ENCODE results near the gene CD207.
A peak's percentile ranks its signal among the peaks of the same experiment; 100 is the strongest.
"Not testable (repeated sequence)": the region's sequence is repeated elsewhere in the genome, so short reads cannot be mapped to it uniquely, and the experiment has no call there.

CD207 gene

DNA sequence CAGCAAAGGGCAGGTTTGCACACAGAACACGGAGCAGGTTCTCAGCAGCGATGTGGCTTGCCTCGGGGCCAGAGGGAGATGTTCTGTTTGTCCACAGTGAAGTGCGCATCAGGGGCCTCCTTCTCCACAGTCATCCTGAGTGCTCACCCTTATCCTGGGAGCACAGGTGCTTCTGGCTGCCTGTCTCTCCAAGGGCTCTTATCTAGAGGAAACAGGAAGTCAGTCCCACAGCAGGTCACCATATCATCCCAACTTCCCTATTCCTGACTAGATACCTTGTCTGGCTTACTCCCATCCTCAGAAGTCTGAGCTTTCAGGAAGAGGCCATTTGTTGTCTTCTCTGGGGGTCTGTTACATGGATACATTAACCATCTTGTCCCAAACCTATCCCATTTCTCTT, at the start of gene CD207:
Gene CD207 (minus strand): TSS at position 174 of the 400 bp plus-strand sequence. CDS start 40 bp downstream, at position 134.
- no peak for DNase-seq (ENCODE audit: low read depth in 3 of 3)

DNA sequence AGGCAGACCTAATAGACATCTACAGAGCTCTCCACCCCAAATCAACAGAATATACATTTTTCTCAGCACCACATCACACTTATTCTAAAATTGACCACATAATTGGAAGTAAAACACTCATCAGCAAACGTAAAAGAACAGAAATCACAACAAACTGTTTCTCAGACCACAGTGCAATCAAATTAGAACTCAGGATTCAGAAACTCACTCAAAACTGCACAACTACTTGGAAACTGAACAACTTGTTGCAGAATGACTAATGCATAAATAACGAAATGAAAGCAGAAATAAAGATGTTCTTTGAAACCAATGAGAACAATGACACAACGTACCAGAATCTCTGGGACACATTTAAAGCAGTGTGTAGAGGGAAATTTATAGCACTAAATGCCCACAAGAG, 42.9 kb upstream of the CD207 start:
- DNase-seq (ENCODE audit: low read depth in 3 of 3) = not testable (repeated sequence)

DNA sequence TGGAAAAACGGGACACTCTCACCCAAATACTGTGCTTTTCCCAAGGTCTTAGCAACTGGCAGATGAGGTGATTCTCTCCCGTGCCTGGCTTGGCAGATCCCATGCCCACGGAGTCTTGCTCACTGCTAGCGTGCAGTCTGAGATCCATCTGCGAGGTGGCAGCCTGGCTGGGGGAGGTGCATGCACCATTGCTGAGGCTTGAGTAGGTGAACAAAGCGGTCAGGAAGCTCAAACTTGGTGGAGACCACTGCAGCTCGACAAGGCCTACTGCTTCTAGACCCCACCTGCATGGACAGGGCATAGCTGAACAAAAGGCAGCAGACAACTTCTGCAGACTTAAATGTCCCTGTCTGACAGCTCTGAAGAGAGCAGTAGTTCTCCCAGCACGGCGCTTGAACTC, 40.5 kb upstream of the CD207 start:
- DNase-seq (ENCODE audit: low read depth in 3 of 3) = not testable (repeated sequence)

DNA sequence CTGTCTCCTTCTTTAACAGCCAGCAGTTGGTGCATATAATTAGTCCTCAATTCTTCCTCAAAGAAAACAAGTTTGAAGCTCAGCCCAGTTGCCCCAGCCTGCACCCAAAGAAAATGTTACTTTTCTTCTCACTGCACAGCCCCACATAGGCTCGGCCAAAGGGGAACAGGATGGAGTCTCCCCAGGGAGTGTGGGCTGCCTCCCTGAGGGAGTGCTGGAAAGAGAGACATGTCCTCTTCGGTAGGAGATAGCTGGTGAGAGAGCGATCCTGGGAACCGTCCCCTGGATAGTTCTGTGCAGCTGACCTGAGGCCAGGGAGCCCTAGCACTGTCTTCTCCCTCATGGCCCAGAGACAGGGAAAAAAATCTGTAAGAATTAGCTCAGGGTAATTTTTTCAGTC, 37.9 kb upstream of the CD207 start:
- DNase-seq (ENCODE audit: low read depth in 3 of 3) = no peak

DNA sequence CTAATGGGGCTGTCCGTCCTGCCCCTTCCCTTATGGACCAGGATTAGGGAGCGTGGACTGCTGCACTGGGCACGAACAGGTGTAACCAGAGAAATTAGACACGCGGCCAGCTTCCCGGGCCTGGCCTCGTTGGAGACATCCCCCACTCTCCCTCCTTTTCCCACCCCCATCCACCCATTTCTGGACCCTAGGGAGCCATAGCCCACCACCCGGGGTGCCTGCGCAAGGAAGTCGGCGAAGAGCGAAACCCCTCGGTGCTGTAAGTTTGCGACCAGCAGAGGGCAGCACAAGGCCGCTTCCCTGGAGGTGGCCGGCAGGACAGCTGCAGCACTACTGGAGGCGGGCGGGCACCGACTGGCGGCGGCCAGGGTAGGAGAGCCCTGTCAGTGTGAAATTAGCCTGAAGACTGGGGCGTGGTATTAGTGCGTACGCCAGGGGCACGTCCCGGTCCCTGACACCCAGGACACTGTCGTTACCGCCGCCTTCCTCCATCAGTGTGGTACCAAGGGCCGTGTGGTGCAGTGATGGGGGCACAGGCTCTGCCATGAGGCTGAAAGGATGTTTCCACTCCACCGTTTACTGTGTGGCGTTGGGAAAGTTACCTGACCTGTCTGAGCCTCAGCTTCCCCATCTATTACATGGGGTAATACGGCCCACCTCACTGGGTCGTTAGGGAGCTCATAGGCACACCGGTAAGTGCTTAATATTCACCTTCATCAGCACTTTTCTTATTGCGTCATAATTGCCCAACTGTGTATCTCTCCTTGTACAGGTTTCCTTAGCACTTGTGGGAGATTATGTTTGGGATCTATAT, 36.0 kb upstream of the CD207 start:
- DNase-seq (ENCODE audit: low read depth in 3 of 3) = peak; percentile 64 to 70 (median 64)

DNA sequence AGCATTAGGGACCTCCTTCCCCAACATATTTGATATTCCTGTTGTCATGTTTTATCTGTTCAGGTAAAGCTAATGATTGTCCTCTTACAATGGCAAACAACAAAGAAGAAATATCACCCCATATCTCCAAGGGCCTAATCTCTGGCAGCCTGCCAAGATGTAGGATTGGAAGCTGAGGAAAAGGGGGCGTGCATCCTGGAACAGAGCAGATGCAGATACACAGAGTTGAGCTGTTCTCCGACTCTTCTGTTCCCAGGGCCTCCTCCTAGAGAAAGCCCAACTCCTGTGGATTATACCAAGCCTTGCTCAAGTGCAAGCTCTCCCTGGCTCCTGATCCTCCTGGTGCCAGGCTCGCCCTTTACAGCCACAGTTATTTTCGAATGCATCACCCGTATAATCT, 35.2 kb upstream of the CD207 start:
- no peak for DNase-seq (ENCODE audit: low read depth in 3 of 3)

GRCh38 chr2:70868970-70869369, 33.4 kb upstream of the CD207 start:
- DNase-seq (ENCODE audit: low read depth in 3 of 3) = no peak

DNA sequence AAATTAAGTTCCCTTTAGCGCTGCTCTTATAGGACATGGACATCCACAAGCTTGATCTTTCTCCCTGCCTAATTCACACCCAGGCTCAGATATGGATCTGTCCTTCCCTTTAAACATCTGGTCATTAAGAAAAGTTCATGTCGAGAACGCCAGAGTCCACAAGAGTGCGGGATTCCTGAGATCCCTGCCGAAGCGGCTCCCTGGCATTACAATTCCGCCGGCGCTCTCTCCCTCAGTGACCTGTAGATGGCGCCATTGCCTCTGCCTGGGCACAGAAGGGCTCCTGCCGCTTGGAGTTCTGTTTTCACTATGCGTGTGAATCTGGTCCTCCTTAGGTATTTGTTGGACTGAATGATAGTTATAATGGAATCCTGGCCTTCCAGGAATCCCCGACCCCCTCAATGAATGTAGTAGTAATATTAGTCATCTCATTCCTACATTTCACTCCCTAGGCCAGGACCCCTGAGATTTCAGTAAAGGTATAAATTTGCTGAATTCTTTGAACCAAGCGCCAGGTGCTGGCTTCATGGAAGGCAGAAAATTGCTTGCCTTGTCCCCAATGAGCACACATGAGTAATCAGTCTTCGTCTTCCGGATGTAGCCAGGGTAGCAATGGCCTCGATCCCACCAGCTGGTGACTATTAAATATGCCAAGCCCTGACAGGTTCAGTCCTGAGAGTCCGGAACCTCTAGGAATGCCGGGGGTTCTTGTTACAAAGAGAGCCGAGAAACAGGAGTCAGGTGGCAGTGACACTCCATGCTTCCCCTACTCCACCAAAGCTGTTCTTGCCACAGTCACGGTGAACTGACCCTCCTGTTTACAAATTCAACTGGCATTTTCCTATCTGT, 26.4 kb upstream of the CD207 start:
- peak; percentile 45 to 52 (median 46) for DNase-seq (ENCODE audit: low read depth in 3 of 3)

DNA sequence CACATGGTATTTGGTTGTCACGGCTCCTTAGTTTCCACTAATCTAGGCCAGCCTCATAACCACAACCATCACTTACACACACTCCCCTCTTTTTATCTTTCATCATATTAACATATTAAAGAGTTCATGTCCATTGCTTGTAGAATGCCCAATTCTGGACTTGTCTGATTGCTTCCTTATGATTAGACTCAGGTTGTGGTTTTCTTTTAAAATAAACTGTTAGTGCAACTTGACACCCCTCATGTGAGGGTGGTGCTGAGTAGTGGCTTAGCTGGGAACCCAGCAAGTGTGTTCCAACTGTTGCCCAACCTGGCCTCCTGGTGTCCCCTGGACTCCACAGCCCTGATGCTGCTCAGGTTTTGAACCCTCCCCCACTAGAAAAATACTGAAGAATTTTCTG, 20.1 kb upstream of the CD207 start:
- DNase-seq (ENCODE audit: low read depth in 3 of 3) = no peak

DNA sequence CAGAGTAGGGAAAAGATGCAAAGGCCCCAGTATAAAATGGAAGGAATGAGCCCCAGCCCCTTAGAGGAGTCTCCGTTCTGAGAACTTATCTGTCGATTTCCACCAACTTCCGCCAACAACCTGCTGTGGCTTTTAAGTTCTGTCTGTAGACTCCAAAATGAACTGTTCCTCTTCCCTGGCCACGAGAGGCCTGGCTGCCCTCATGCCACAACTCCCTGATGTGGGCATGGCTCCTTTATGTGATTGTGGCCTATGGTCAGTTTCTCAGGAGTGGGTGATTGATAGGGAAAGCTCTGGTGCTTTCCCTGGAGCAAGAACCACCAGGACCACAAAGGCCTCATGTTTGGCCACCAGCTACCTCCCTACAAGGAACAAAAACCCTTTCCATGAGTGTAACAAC, 18.8 kb upstream of the CD207 start:
- no peak for DNase-seq (ENCODE audit: low read depth in 3 of 3)

DNA sequence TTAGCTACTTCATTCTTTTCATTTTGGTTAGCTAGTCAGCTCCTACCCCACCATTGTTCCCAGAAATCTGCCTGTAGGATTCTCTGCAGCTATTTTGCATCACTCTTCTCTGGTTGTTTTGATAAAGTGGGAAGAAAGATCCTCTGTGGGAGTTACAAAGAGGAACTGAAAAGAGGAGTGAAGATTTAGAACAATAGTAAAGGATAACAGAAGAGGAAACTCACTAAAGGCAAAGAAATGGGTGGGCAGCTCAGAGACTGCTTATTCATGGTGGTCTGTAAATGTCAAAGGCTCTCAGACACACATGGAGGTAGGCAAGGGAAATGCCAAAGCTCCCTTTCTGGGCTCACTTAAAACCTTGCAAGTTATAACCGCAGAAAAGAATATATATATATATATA, 17.2 kb upstream of the CD207 start:
- no peak for DNase-seq (ENCODE audit: low read depth in 3 of 3)

DNA sequence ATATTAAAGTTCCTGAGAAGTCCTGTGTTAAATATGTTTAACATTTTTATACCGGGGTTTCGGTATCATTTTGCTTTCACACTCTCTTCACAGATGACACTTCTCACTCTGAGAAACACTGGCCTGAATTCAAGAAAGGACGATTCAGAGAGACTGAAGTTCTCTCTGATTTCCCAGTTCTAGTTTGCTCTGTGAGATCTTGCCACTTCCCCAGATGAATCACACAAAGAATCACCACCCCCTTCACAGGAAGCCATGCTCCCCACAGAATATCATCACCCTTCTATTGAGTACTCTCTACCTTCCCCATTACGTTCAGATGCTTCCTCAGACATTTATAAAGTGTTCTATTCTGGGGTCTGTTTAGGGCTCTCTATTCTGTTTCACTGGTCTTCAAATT, 16.1 kb upstream of the CD207 start:
- no peak for DNase-seq (ENCODE audit: low read depth in 3 of 3)

DNA sequence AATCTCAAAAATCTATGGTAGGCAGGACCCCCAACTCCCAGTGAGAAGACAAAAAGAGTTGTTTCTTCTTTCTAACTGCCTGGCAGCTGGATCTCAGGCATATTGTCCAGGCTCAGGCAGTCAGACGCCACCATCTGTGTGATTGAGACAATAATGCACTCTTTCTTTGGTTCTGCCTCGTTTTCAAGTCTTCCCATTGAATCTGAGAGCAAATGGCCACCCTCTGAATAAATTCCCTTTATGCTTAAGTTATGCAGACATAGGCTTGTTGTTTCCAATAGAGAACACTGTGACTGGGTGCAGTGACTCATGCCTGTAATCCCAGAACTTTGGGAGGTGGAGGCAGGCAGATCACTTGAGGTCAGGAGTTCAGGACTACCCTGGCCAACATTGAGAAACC, 15.3 kb upstream of the CD207 start:
- DNase-seq (ENCODE audit: low read depth in 3 of 3) = no peak

DNA sequence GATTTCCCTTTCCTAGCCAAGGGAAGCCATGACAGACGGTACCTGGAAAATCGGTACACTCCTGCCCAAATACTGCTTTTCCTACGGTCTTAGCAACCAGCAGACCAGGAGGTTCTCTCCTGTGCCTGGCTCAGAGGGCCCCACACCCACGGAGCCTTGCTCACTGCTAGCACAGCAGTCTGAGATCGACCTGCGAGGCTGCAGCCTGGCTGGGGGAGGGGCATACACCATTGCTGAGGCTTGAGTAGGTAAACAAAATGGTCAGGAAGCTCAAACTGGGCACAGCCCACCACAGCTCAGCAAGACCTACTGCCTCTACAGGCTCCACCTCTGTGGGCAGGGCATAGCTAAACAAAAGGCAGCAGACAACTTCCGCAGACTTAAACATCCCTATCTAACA, 6.8 kb upstream of the CD207 start:
- DNase-seq (ENCODE audit: low read depth in 3 of 3) = no peak

GRCh38 chr2:70837980-70838925, 2.6 kb upstream of the CD207 start:
- DNase-seq (ENCODE audit: low read depth in 3 of 3) = no peak

DNA sequence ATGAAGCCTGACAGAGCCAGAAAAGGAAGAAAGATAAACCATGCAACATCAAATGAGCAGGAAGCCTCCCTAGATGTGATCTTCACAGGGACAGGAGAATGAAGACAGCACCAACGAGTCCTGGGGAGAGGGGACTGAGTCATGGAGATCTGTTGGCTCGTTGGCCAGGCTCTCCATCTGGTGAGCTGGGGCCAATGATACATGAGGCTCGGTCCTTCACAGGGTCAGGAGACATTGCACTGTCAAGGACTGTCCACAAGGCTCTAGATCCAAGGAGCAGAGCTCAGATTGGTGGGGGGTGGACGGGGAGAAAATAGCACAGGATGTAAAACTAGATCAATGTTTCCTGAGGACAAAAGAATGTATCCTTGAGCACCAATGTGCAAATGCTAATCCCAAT, 735 bp downstream of the CD207 start:
- DNase-seq (ENCODE audit: low read depth in 3 of 3) = no peak

GRCh38 chr2:70834106-70834505, 1.5 kb downstream of the CD207 start:
- no peak for DNase-seq (ENCODE audit: low read depth in 3 of 3)

DNA sequence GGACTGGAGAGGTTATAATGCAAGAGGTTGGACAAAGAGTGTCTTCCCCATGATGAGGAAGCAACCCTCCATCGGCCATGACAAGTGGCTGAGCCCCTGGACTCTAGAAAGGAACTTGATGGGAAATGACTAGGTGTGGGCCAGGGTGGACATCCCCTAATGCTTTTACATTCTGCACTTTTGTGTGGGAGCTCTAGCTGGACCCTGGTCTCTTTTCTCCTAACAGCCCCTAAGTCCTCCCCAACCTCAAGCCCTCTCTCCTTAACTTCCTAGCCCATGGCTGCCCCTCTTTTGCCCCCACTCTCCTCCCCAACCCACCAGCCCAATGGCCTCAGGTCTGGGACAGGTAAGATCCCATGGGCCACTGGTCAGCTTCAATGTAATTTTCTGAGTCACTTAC, 2.4 kb downstream of the CD207 start:
- DNase-seq (ENCODE audit: low read depth in 3 of 3) = no peak

DNA sequence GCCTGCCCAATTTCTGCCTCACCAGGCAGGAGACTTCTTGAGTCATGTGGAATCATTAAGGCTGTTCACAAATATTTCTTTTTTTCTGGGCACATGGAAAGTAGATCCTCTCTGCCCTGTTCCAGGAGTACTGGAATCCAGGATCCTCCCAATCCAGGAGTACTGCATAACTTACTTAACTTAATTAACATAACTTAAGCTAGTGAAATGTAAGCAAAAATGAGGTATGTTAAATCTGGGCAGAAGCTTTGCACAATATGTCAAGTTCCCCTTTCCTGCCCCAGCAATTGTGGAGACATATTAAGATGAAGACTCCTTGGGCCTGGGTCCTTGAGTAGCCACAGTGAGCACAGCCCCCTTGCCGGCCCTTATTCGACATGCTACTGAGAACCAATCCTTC, 3.2 kb downstream of the CD207 start:
- no peak for DNase-seq (ENCODE audit: low read depth in 3 of 3)

- no peak for DNase-seq (ENCODE audit: low read depth in 3 of 3)
Observed at GRCh38 chr2:70831861-70832260, 3.8 kb downstream of the CD207 start.

- no peak for DNase-seq (ENCODE audit: low read depth in 3 of 3)
Observed at GRCh38 chr2:70830366-70830765, 5.2 kb downstream of the CD207 start.

- no peak for DNase-seq (ENCODE audit: low read depth in 3 of 3)
Observed at GRCh38 chr2:70829916-70830315, 5.7 kb downstream of the CD207 start.
